ENCODE data around the gene SLC26A6.

The SLC26A6 gene

DNA sequence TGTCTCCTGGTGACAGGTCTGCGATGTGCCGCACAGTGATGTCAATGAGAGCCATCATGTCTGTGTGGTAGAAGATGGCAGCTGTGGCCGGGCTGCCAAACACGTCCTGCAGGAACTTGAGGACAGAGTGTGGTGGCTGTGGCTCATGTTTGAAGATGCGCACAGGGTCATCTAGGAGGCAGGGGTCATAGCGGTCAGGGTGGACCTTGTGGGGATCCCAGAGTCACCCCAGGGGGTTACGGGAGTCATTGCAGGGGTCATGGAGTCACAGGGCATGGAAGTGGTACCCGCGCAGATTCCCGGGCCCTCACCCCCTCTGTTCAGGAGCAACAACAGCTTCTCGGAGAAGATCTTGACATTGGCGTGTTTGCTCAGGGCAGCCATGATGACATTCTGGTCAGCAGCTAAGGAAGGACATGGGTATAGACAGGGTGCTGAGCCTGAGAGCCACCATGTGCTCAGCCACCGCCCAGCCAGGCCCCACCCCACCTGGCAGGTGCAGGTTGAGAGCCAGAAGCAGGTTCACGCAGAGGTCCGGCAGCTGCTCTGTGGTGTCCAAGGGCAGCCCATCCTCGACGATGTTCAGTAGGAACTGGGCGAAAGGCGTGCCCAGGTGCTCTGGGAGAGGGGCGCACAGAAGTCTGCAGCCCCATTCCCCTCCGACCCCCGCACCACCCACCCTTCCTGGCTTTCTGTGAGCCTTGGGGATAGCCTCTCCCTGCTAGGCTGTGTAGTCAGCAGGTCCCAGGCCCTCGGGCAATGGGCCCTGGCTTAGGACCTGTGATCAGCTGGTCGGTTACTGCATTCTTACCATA lies 43.5 kb upstream of the SLC26A6 start:
- peaks cover 53 to 65% of the 10 kb centered on the region in 2 donors for H3K36me3 ChIP-seq (ENCODE audit: control insufficient read depth in 2 of 2, insufficient read depth in 2 of 2, low read length in 2 of 2)
- H3K27me3 ChIP-seq (ENCODE audit: control insufficient read depth in 2 of 2, insufficient read depth in 2 of 2, low read length in 2 of 2), result no peaks in the 10 kb centered on the region
- H3K4me3 ChIP-seq (ENCODE audit: low read length in 2 of 2), result no peak overlapping the region
- H3K9ac ChIP-seq (ENCODE audit: low read depth in 1 of 2, low read length in 2 of 2), result no peak overlapping the region
- peaks cover 2 to 7% of the 10 kb centered on the region in 2 donors for H3K4me1 ChIP-seq (ENCODE audit: control insufficient read depth in 2 of 2, insufficient read depth in 2 of 2, low read length in 2 of 2)
- H3K27ac ChIP-seq (ENCODE audit: low read depth in 2 of 2, low read length in 2 of 2), result no peak overlapping the region
- no peaks in the 10 kb centered on the region for H3K9me3 ChIP-seq (ENCODE audit: control insufficient read depth in 2 of 2, low read length in 2 of 2)

DNA sequence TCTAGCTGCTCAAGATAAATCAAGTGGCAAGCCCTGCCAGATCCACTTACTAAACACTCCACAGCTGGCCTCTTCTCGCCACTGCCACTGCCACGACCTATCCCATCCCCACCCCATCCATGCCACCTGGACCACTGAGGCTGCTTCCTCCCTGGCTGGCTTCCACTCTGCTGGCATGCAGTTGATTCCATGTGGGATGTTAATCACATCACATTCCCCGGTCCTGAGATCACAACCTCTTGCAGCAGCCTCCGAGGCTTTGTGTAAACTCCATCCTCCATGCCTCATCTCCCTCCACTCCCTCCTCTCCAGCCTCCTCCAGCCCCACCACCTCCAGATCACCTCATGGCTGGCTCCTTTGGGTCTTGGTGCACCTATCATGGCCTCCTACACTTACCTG lies 42.8 kb upstream of the SLC26A6 start:
- peaks cover 53 to 65% of the 10 kb centered on the region in 2 donors for H3K36me3 ChIP-seq (ENCODE audit: control insufficient read depth in 2 of 2, insufficient read depth in 2 of 2, low read length in 2 of 2)
- no peak overlapping the region for H3K27ac ChIP-seq (ENCODE audit: low read depth in 2 of 2, low read length in 2 of 2)
- H3K4me3 ChIP-seq (ENCODE audit: low read length in 2 of 2), result no peak overlapping the region

DNA sequence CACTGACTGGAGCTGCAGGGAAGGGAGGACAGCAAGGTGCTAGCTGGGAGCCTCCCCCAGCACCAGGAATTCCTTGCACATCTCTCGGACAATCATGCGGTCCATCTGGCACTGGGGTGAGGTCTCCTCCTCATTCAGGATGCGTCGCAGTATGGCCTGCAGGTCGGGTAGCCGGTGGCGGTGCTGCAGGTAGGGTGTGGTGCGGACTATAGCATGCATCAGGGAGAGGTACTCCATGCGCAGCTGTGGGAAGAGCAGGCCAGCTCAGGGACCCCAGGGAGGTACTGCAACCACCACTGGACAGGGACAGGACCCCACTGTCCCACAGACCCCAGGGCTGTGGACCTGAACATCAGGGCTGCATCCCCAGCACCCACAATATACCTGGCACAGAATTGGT lies 39.2 kb upstream of the SLC26A6 start:
- Histone ChIP-seq H3K9ac (ENCODE audit: low read depth in 1 of 2, low read length in 2 of 2) (no peak overlapping the region), H3K36me3 (ENCODE audit: control insufficient read depth in 2 of 2, insufficient read depth in 2 of 2, low read length in 2 of 2) (peaks cover 34 to 41% of the 10 kb centered on the region in 2 donors), H3K4me1 (ENCODE audit: control insufficient read depth in 2 of 2, insufficient read depth in 2 of 2, low read length in 2 of 2) (no peaks in the 10 kb centered on the region), H3K27me3 (ENCODE audit: control insufficient read depth in 2 of 2, insufficient read depth in 2 of 2, low read length in 2 of 2) (no peaks in the 10 kb centered on the region), H3K9me3 (ENCODE audit: control insufficient read depth in 2 of 2, low read length in 2 of 2) (no peaks in the 10 kb centered on the region), H3K4me3 (ENCODE audit: low read length in 2 of 2) (no peak overlapping the region), H3K27ac (ENCODE audit: low read depth in 2 of 2, low read length in 2 of 2) (no peak overlapping the region)

More for the DNA sequence above, 42.8 kb upstream of the SLC26A6 start:
- H3K9ac ChIP-seq (ENCODE audit: low read depth in 1 of 2, low read length in 2 of 2), result no peak overlapping the region
- no peaks in the 10 kb centered on the region for H3K27me3 ChIP-seq (ENCODE audit: control insufficient read depth in 2 of 2, insufficient read depth in 2 of 2, low read length in 2 of 2)
- no peaks in the 10 kb centered on the region for H3K4me1 ChIP-seq (ENCODE audit: control insufficient read depth in 2 of 2, insufficient read depth in 2 of 2, low read length in 2 of 2)
- H3K9me3 ChIP-seq (ENCODE audit: control insufficient read depth in 2 of 2, low read length in 2 of 2), result no peaks in the 10 kb centered on the region

DNA sequence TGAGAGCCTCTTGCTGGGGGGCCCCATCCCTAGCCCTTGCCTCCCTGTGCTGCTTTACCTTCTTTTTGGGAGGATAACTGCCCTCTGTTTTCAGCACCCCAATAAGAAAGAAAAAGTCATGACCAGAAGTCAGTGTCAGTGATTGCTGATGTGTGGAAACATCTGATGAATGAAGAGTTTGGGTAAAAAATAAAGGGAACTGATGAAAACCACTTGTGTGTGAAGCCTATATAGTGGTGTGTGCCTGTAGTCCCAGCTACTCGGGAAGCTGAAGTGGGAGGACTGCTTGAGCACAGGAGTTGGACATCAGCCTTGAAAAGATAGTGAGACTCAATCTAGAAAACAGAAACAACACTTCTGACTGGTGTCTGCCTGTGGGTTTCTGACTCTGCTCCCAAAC lies 37.3 kb upstream of the SLC26A6 start:
- Histone ChIP-seq H3K9ac (ENCODE audit: low read depth in 1 of 2, low read length in 2 of 2) (no peak overlapping the region), H3K4me1 (ENCODE audit: control insufficient read depth in 2 of 2, insufficient read depth in 2 of 2, low read length in 2 of 2) (no peaks in the 10 kb centered on the region), H3K27me3 (ENCODE audit: control insufficient read depth in 2 of 2, insufficient read depth in 2 of 2, low read length in 2 of 2) (no peaks in the 10 kb centered on the region), H3K36me3 (ENCODE audit: control insufficient read depth in 2 of 2, insufficient read depth in 2 of 2, low read length in 2 of 2) (peaks cover 18 to 24% of the 10 kb centered on the region in 2 donors), H3K9me3 (ENCODE audit: control insufficient read depth in 2 of 2, low read length in 2 of 2) (no peaks in the 10 kb centered on the region), H3K4me3 (ENCODE audit: low read length in 2 of 2) (no peak overlapping the region), H3K27ac (ENCODE audit: low read depth in 2 of 2, low read length in 2 of 2) (no peak overlapping the region)

DNA sequence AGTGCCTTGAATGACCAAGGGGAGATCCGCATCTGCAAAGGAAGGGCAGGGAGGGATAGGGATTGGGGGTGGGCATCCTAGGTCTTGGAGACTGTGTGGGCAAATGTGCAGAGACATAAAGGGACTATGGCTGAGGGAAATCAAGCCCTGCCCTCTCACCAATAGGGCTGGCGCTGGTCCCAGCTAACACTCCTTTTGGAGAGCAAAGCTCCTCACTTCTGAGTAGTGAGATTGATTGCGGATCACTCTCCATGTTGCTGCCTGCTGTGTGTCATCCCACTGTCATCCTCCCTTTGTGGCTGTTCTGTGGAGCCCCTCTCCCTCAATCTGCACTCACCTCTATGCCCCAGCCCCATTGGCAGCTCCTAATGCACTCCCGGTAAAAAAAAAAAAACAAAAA lies 29.7 kb upstream of the SLC26A6 start:
- Histone ChIP-seq H3K36me3 (ENCODE audit: control insufficient read depth in 2 of 2, insufficient read depth in 2 of 2, low read length in 2 of 2) (no peaks in the 10 kb centered on the region), H3K4me1 (ENCODE audit: control insufficient read depth in 2 of 2, insufficient read depth in 2 of 2, low read length in 2 of 2) (peaks cover 20 to 24% of the 10 kb centered on the region in 2 donors), H3K9ac (ENCODE audit: low read depth in 1 of 2, low read length in 2 of 2) (no peak overlapping the region), H3K27ac (ENCODE audit: low read depth in 2 of 2, low read length in 2 of 2) (peak overlapping the region in 1 of 2 donors; percentile 30), H3K27me3 (ENCODE audit: control insufficient read depth in 2 of 2, insufficient read depth in 2 of 2, low read length in 2 of 2) (peaks cover 2 to 13% of the 10 kb centered on the region in 2 donors), H3K4me3 (ENCODE audit: low read length in 2 of 2) (no peak overlapping the region), H3K9me3 (ENCODE audit: control insufficient read depth in 2 of 2, low read length in 2 of 2) (no peaks in the 10 kb centered on the region)

DNA sequence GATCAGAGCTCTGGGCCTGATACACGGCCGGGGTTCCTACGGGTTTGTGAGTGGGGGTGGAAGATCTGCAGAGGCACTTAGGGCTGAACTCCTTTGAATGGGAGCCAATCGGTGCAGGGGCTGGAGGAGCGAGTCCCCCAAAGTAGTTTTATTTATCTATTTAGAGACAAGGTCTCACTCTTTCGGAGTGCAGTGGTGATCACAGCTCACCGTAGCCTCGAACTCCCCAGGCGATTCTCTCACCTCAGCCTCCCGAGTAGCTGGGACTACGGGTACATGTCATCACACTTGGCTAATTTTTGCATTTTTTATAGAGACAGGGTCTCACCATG lies 29.0 kb upstream of the SLC26A6 start:
- Histone ChIP-seq H3K36me3 (ENCODE audit: control insufficient read depth in 2 of 2, insufficient read depth in 2 of 2, low read length in 2 of 2) (no peaks in the 10 kb centered on the region), H3K27ac (ENCODE audit: low read depth in 2 of 2, low read length in 2 of 2) (peak overlapping the region; percentile 81 to 83), H3K27me3 (ENCODE audit: control insufficient read depth in 2 of 2, insufficient read depth in 2 of 2, low read length in 2 of 2) (peaks cover 2 to 15% of the 10 kb centered on the region in 2 donors), H3K4me1 (ENCODE audit: control insufficient read depth in 2 of 2, insufficient read depth in 2 of 2, low read length in 2 of 2) (peaks cover 20 to 24% of the 10 kb centered on the region in 2 donors), H3K9ac (ENCODE audit: low read depth in 1 of 2, low read length in 2 of 2) (peak overlapping the region; percentile 24 to 76), H3K9me3 (ENCODE audit: control insufficient read depth in 2 of 2, low read length in 2 of 2) (no peaks in the 10 kb centered on the region), H3K4me3 (ENCODE audit: low read length in 2 of 2) (peak overlapping the region; percentile 67 to 79)

DNA sequence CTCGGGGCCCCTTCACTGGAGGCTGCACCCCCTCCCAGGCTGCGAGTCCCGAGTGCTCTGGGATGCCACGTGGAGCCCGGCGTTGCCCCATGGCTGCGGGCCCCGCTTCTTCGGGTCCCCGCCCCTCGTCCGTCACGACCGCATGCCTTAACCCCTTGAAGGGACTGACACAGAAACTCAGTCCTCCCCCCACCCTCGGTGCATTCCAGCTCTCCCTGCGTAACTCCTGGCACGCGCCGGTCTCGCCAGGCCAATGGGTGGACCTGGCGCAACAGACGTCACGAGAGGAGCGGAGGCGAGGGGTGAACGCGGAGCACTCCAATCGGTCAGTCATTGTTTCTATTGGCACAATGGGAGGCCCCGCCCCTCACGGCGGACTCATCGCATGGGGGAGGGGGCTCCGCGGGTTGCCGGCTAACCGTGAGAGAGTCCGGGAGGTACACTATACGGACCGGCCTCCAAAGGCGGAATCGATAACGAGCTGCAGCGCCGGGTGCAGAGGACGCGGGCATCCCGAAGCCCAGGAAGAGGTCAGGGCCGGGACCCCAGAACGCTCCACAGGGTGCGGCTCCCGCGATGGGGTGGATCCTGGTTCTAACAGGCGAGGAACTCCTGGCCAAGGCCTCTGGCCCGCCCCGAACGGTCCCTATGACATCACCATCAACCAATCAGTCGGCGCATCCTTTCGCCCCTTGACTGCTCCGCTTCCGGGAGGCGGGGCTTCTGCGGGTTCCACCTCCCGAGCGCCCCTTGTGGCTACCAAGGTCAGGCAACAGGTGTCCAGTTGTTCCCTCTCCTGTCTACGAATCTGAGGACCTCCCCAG lies 28.4 kb upstream of the SLC26A6 start:
- peak overlapping the region; percentile 65 to 76 for H3K9ac ChIP-seq (ENCODE audit: low read depth in 1 of 2, low read length in 2 of 2)
- H3K27me3 ChIP-seq (ENCODE audit: control insufficient read depth in 2 of 2, insufficient read depth in 2 of 2, low read length in 2 of 2), result peaks cover 2 to 15% of the 10 kb centered on the region in 2 donors
- H3K9me3 ChIP-seq (ENCODE audit: control insufficient read depth in 2 of 2, low read length in 2 of 2), result no peaks in the 10 kb centered on the region
- H3K4me3 ChIP-seq (ENCODE audit: low read length in 2 of 2), result peak overlapping the region; percentile 67 to 79
- no peaks in the 10 kb centered on the region for H3K36me3 ChIP-seq (ENCODE audit: control insufficient read depth in 2 of 2, insufficient read depth in 2 of 2, low read length in 2 of 2)
- peaks cover 20 to 24% of the 10 kb centered on the region in 2 donors for H3K4me1 ChIP-seq (ENCODE audit: control insufficient read depth in 2 of 2, insufficient read depth in 2 of 2, low read length in 2 of 2)
- H3K27ac ChIP-seq (ENCODE audit: low read depth in 2 of 2, low read length in 2 of 2), result peak overlapping the region; percentile 81 to 83

DNA sequence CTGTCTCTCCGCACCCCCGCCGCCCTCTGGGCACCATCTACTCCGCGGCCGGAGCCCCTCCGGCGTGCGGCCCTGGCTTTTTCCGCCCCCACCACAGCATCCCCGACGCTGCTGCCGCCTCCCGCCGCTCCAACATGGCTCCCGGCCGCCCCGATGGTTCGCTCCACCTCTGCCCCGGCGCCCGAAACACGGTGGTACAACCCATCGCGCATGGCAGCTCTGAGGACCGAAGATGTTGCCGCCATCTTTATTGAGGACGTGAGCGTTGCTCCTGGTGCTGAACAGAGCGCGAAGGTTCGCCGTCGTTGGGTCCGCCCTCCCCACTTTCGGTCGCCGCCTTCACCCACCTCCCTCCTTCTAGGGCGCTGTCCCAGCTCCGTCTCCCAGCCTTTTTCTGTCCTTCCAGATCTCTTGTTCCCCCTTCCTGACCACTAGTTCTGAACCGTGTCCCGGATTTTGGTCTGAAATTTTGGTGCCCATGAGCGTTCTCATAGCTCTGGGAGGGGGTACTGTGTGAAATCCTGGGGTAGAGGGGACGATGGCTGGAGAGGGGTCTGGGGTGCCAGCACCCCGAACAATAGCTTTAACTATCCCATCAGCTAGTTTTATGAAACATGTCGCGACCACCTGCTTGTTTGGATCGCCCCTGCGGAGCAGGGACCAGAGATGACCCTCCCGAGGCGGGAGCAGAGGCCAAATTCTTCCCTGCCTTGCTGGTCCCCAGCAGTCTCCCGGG lies 27.7 kb upstream of the SLC26A6 start, which contains the start of gene CELSR3:
CELSR3 (minus strand) TSS at position 134 of the 736 bp plus-strand sequence. CDS start 252 bp downstream, outside the sequence.
- peak within 1 kb of the TSS; percentile 65 to 76 for H3K9ac ChIP-seq (ENCODE audit: low read depth in 1 of 2, low read length in 2 of 2)
- peak within 1 kb of the TSS; percentile 81 to 83 for H3K27ac ChIP-seq (ENCODE audit: low read depth in 2 of 2, low read length in 2 of 2)
- no peaks in the 10 kb centered on the region for H3K9me3 ChIP-seq (ENCODE audit: control insufficient read depth in 2 of 2, low read length in 2 of 2)

DNA sequence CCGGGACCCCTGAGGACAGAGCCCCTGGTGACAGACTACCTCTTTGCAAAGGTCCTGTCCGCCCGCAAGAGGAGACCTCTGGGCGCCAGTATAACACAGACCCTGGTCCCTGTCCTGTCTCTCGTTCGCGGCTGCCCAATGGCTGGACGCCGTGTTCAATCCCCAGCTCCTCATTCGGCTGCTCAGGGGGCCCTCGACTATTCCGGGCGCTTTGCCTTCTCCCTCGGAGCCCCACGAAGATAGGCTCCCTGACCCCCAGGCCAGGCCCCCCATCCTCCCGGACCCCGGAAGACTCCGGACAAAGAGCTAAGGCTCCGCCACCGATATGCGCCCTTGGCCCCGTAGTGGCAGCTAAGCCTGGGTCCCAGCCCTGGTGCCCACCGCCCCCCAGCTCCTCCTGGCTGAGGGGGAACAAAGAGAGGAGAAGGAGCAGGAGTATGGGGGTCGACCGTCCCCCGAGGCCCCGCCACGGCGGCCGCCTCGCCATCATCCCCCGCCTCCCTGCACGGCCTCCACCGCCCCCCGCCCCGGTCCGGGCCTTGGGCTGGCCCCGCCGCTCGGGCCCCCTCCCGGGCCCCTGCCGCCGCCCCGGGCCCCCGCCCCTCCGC lies 27.0 kb upstream of the SLC26A6 start:
- Histone ChIP-seq H3K27ac (ENCODE audit: low read depth in 2 of 2, low read length in 2 of 2) (no peak overlapping the region), H3K4me3 (ENCODE audit: low read length in 2 of 2) (no peak overlapping the region), H3K27me3 (ENCODE audit: control insufficient read depth in 2 of 2, insufficient read depth in 2 of 2, low read length in 2 of 2) (peaks cover 2 to 15% of the 10 kb centered on the region in 2 donors)

More for the DNA sequence above, 27.7 kb upstream of the SLC26A6 start, which contains the start of gene CELSR3:
- H3K36me3 ChIP-seq (ENCODE audit: control insufficient read depth in 2 of 2, insufficient read depth in 2 of 2, low read length in 2 of 2), result no peaks in the 10 kb centered on the region
- H3K27me3 ChIP-seq (ENCODE audit: control insufficient read depth in 2 of 2, insufficient read depth in 2 of 2, low read length in 2 of 2), result peaks cover 2 to 15% of the 10 kb centered on the region in 2 donors
- H3K4me1 ChIP-seq (ENCODE audit: control insufficient read depth in 2 of 2, insufficient read depth in 2 of 2, low read length in 2 of 2), result peaks cover 20 to 24% of the 10 kb centered on the region in 2 donors
- H3K4me3 ChIP-seq (ENCODE audit: low read length in 2 of 2), result peak within 1 kb of the TSS; percentile 67 to 79

More for the DNA sequence above, 27.0 kb upstream of the SLC26A6 start:
- Histone ChIP-seq H3K4me1 (ENCODE audit: control insufficient read depth in 2 of 2, insufficient read depth in 2 of 2, low read length in 2 of 2) (peaks cover 20 to 24% of the 10 kb centered on the region in 2 donors), H3K9ac (ENCODE audit: low read depth in 1 of 2, low read length in 2 of 2) (no peak overlapping the region), H3K36me3 (ENCODE audit: control insufficient read depth in 2 of 2, insufficient read depth in 2 of 2, low read length in 2 of 2) (no peaks in the 10 kb centered on the region), H3K9me3 (ENCODE audit: control insufficient read depth in 2 of 2, low read length in 2 of 2) (no peaks in the 10 kb centered on the region)

Data from mucosa of rectum (tissue), 2 donors.